Activated CD8-positive, alpha-beta memory T cell treated with anti-CD3 and anti-CD28 coated beads, Interleukin-2, amount 50 U/mL, for 24 hours (primary cell): ENCODE data around the gene NOP53.
"Not testable (repeated sequence)": the region's sequence is repeated elsewhere in the genome, so short reads cannot be mapped to it uniquely, and the experiment has no call there.

ENCODE experiments used
- DNase-seq: peaks from one replicate; pipeline ENCODE4 v3.0.0-alpha.2; 2020; ENCODE audit errors: extremely low read depth

The NOP53 gene

DNA sequence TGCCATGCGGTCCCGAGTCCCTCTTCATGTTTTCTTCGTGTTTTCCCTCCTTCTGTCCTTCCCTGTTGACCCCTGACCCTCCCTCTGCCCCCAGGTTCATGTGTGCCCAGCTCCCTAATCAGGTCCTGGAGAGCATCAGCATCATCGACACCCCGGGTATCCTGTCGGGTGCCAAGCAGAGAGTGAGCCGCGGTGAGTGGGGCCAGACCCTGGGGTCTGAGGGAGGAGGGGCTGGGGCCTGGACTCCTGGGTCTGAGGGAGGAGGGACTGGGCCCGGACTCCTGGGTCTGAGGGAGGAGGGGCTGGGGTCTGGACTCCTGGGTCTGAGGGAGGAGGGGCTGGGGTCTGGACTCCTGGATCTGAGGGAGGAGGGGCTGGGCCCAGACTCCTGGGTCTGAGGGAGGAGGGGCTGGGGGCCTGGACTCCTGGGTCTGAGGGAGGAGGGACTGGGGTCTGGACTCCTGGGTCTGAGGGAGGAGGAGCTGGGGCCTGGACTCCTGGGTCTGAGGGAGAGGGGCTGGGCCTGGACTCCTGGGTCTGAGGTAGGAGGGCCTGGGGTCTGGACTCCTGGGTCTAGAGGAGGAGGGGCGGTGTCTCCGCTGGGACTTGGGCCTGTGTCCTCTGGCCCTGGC lies 26.8 kb upstream of the NOP53 start:
- not testable (repeated sequence) for DNase-seq

DNA sequence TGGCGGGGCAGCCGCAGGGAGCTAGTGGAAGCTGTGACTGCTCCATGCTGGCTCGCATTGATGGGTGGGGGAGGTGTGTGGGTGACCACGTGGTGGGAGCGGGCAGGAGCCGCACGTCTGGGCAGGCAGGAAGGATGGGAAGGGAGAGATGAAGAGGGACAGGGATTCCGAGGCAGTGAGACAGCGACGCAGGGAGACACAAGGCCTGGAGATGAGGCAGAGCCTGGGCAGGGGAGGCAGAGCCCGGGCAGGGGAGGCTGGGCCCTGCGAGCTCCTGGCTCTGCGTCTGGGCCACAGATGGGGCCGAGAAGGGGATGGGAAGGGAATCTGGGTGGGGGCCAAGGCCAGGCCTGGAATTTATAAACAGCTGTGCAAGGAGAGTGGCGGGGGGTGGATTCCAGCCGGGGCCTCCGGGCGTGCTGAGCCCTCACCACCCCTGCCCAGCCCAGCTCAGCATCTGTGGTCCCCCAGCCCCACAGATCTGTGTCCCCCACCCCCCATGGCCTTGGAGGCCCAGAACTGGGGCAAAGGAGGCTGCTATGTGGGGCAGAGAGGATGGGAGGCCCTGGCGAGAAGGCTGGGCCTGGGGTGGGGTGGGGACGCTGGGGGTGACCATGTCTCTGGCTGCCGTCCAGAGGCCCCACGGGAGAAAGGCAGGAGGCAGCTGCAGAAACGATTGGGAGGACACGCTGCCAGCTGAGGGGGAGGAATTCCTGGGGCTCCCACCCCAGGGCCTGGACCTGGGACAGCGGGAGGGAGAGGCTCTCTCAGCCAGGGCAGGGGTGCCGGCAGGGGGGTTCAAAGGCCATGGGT lies 26.1 kb upstream of the NOP53 start:
- no peak for DNase-seq

DNA sequence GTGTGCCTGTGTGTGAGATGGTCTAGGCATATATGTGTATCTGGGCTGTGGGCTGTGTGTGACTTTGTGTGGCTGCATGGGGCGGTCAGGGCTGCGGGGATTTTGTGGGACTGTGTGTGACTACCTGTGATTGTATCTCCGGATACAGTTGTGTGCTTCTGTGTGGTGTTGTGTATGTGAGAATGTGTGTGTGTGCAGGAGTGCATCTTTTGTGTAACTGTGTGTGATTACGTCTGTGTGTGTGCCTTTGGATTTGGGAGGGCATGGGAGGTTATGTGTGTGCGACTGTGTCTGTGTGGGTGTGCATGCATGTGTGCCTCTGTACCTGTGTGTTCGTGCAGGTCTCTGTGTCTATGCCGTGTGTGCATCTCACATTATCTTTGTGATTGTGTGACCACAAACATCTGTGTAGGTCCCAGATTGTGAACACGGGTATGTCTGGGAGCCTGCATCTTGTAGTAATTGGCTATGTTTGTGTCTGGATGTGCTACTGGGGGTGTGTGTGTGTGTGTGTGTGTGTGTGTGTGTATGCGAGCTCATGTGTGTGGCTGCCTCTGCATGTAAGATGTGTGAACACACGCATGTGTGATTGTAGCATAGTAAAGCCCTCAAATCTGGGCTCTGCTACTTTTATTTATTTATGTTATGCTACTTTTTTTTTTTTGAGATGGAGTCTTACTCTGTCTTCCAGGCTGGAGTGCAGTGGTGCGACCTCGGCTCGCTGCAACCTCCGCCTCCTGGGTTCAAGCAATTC lies 24.5 kb upstream of the NOP53 start:
- no peak for DNase-seq

DNA sequence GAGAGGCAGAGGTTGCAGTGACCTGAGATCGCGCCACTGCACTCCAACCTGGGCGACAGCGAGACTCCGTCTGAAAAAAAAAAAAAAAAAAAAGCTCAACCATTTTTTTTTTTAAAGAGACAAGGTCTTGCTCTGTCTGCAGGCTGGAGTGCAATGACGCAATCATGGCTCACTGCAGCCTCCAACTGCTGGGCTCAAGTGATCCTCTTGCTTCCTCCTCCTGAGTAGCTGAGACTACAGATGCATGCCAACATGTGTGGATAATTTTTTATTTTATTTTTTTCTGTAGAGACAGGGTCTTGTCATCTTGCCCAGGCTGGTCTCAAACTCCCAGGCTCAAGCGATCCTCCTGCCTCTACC lies 21.8 kb upstream of the NOP53 start:
- DNase-seq = no peak

DNA sequence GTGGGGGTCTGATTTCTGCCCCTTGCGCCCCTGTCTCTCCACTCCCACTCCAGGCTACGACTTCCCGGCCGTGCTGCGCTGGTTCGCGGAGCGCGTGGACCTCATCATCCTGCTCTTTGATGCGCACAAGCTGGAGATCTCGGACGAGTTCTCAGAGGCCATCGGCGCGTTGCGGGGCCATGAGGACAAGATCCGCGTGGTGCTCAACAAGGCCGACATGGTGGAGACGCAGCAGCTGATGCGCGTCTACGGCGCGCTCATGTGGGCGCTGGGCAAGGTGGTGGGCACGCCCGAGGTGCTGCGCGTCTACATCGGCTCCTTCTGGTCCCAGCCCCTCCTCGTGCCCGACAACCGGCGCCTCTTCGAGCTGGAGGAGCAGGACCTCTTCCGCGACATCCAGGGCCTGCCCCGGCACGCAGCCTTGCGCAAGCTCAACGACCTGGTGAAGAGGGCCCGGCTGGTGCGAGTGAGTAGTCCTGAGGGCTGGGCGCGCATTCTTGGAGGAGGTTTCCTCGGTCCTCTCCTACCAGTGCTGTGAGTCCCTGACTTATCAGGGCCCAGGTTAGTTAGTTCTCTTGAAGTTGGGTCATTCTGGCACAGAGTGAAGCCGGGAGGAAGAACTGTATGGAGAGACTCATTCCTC lies 19.5 kb upstream of the NOP53 start:
- DNase-seq = no peak

DNA sequence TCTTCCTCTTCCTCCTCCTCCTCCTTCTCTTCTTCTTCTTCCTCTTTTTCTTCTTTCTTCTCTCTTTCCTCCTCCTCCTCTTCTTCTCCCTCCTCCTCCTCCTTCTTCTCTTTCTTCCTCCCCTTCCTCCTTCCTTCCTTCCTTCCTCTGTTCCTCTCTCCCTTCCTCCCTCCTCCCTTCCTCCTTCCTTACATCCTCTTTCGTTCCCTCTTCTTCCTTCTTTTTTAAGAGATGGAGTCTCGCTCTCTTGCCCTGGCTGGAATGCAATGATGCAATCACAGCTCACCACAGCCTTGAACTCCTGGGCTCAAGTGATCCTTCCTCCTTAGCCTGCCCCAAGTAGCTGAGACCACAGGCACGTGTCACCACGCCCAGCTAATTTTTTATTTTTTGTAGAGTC lies 18.9 kb upstream of the NOP53 start:
- DNase-seq = no peak

DNA sequence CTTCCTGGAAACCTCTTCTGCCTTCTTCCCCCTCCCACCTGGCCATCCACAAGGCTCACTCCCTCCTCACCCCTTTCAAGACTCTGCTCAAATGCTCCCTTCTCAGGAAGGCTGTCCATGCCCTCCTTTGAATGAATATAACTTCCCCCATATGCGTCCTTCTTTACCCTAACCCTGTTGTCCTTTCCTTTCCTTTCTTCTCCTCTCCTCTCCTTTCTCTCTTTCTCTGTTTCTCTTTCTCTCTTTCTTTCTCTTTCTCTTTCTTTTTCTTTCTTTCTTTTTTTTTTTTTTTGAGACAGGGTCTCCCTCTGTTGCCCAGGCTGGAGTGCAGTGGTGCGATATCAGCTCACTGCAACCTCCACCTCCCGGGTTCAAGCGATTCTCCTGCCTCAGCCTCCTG lies 17.1 kb upstream of the NOP53 start:
- not testable (repeated sequence) for DNase-seq

DNA sequence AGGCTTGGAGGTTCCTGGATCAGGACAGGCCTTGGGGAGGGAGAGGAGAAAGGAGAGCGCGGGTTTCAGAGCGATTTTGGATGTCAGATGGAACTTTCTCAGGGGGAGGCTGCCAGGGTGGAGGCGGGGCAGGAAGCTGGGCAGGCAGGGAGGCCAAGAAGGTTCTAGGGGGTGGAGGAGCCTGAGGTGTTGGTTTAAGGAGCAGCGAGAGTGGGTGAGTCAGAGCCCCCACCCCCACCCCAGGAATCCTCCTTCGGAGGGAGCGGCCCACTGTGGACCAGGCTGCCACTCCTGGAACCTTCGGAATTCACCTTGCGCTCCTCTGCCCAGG lies 15.9 kb upstream of the NOP53 start:
- no peak for DNase-seq

DNA sequence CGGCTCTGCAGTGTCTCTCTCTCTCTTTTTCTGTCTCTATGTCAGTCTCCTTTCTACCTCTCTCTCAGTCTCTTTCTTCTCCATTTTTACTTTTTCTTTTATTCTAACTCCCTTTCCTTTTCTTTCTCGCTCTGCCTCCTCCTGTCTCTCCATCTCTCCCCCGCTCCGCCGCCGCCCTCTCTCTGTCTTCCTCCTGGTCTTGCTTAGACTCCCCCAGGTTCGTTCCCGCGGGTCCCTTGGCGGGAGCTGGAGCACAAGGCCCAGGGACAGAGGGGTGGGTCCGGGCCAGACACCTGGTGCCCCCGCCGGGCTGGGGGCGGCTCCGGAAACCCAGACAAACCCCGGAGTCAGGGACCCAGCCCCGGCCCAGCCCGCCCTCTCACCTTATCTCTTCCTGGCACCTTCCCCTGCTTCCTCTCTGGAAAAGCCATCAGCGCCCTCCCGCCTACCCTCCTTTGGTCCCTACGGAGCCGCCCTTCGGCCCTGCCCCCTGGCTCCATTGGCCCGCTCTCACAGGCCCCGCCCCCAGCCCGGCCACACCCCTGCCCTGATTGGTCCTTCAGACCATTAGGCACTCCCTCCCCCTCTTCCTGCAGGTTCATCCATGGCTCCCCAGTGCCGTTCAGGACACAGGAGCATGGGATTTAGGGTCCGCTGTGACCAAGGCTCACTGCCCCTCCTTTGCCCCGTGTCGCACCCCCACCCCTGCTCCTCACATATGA lies 15.4 kb upstream of the NOP53 start:
- DNase-seq = no peak

DNA sequence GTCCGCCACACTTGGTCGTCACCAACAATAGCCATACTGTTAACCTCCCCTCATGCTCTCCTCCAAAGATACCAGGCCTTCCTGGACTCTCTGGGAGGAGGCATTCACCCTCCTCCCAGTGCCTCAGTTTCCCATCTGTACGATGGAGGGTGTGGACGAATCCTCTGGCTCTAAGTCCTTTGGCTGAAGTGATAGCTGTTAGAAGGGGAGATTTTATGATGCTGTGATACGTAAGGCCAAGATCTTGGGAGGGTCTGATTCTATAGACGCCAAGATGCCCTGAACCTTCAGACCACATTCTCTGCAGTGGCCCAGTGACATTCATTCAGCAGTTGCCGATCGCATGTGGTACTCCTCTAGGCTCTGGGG lies 14.8 kb upstream of the NOP53 start:
- no peak for DNase-seq

DNA sequence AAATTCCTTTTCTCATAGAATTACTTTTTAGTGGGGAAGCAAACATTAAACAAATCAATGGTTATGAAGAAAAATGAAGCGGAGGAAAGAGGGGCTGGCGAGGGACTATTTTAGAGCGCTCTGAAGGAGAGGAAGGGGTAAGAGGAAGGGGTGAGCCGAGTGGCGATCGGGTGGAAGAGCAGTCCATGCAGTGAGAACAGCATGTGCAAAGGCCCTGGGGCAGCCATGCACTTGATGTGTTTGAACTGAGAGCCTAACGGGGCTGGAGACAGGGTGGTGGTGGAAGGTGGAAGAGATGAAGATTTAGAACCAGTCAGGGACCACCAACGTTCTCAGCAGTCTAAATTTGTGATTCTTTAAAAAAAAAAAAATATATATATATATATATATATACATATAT lies 14.4 kb upstream of the NOP53 start:
- no peak for DNase-seq

DNA sequence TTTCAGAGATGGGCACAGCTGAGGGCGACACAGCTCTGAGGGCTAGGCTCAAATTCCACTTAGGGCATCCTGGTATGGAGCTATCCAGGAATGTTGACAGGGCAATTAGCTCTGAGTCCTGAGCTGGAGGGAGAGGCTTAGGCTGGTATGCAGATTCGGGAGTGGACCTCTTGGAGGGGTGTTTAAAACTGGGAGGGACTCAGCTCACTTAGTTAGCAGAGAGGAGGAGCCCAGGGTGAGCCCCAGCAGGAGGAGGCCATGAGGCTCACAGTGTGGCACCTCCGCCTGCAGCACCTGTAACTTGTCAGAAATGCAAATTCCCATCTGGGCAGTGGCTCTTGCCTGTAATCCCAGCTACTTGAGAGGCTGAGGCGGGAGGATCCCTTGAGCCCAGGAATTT lies 10.2 kb upstream of the NOP53 start:
- no peak for DNase-seq

DNA sequence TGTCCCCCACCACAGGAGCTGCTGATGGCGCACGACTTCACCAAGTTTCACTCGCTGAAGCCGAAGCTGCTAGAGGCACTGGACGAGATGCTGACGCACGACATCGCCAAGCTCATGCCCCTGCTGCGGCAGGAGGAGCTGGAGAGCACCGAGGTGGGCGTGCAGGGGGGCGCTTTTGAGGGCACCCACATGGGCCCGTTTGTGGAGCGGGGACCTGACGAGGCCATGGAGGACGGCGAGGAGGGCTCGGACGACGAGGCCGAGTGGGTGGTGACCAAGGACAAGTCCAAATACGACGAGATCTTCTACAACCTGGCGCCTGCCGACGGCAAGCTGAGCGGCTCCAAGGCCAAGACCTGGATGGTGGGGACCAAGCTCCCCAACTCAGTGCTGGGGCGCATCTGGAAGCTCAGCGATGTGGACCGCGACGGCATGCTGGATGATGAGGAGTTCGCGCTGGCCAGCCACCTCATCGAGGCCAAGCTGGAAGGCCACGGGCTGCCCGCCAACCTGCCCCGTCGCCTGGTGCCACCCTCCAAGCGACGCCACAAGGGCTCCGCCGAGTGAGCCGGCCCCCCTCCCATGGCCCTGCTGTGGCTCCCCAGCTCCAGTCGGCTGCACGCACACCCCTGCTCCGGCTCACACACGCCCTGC lies 4.4 kb upstream of the NOP53 start:
- no peak for DNase-seq

DNA sequence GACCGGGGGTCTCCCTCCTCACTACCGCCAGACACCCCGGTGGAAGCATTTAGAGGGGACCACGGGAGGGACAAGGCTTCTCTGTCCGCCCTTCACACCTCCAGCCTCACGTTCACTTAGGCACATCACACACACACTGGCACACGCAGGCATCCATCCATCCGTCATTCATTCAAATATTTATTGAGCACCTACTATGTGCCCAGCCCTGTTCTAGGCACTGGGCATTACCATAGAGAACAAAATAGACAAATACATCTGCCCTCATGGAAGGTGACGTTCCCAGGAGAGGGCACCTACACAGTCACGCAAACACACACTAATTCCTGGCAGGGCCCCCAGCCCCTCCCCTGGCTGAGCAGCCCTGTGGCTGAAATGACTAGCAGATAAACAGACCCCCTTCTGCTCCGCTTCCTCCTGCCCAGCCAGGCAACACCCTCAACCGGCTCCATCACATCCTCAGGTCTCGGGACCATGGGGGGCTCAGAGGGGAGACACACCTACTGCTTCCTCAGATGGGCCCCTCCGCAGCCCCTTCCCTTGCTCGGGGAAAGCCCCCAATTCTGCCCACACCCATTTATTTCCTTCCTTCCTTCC lies 3.7 kb upstream of the NOP53 start:
- no peak for DNase-seq

DNA sequence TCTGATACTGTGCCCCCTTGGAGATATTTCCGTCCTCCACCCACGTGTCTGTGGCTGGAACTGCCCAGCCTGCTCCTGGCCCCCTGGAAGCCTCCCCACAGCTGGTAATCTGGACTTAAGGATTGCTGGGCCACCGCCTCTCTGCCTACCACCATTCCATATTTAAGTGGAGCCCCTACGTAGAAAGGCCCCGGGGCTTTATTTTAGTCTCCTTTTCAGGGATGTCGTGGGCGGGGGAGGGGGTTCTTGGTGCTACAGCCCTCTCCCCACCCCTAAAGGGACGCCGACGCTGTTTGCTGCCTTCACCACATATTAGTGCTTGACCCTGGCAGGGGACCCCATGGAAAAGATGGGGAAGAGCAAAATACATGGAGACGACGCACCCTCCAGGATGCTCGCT lies 2.7 kb upstream of the NOP53 start:
- DNase-seq = no peak

DNA sequence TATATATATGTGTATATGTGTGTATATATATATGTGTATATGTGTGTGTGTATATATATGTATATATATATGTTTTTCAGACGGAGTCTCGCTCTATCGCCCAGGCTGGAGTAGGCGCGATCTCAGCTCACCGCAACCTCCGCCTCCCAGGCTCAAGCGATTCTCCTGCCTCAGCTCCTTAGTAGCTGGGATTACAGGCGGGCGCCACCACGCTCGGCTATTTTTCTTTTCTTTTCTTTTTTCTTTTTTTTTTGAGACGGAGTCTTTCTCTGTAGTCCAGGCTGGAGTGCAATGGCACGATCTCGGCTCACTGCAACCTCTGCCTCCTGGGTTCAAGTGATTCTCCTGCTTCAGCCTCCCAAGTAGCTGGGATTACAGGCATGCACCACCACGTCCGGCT lies 783 bp downstream of the NOP53 start:
- not testable (repeated sequence) for DNase-seq

DNA sequence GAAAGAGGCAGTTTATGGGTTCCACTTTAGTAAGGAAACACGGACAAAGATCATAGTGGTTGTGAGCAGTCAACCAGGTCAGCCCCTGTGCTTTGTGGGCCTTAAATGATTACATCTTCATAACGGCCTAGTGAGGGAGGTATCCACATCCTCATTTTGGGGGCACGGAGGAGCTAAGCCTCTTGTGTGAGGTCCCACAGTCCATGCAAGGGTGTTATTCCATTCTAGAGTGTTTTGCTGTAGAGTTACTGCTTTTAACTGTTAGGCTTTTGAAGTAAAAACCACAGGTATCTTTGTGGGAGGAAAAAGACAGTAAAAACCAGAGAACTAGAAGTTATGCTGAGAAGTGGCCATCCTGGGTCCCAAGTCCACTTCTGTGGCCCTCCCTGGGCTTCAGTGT lies 4.0 kb downstream of the NOP53 start:
- DNase-seq = no peak

DNA sequence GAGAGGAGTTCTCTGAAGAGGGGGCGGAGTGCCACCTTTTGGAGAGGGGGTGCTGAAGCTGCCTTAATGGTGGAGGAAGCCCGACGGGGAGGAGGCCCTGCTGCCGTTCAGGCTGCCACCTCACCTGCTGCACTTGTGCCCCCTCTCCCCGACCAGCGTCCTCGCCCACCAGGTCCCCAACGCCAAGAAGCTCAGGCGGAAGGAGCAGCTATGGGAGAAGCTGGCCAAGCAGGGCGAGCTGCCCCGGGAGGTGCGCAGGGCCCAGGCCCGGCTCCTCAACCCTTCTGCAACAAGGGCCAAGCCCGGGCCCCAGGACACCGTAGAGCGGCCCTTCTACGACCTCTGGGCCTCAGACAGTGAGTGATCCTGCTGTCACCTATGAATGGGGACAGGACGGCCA lies 5.4 kb downstream of the NOP53 start:
- no peak for DNase-seq

DNA sequence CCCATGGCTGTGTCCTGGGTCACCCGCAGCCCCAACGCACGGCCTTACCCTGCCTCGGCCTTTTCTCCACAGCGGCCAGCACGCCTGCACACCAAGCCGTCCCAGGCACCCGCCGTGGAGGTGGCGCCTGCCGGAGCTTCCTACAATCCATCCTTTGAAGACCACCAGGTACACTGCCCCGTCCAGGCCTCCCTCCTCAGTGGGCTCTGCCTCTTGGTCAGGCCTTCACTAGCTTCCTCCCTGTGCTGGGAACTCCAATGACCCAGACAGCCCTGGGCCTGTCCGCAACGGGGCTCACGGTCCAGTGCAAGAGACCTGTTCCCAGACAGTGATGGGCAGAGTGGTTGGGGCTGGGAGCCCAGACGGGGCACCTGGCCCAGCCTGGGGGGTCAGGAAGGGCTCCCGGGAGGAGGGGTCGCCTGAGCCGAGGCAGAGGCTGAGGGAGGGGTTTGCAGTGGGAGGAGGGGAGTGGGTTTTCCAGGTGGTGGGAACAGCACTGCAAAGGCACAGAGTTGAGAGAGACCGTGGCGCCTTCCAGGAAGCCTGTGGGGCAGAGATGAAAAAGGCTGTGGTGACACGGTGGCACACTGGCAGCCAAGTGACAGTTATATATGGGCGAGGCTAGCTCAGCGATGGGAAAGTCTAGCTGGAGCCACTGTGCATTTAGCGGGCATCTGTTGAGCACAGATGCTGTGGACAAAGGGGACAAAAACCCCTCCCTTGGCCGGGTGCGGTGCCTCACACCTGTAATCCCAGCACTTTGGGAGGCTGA lies 7.3 kb downstream of the NOP53 start:
- no peak for DNase-seq
